ENCODE data around the gene IFIT1B. TPM values are rescaled to one million over a fixed set of nuclear protein-coding genes. Genes with fewer than 3 reads are reported as not detected.
A peak's percentile ranks its signal among the peaks of the same experiment; 100 is the strongest.

IFIT1B gene
- total and polyA plus RNA-seq, 8 donors, result 0.20 to 0.92 (median 0.47) TPM; not detected in 2

- Histone ChIP-seq H3K27ac (peak overlapping the region in 1 of 2 donors; percentile 66), H3K9me3 (no peaks in the 10 kb centered on the region), H3K4me1 (peaks cover 6 to 35% of the 10 kb centered on the region in 2 donors), H3K36me3 (peaks cover 0 to 15% of the 10 kb centered on the region in 2 donors), H3K27me3 (no peaks in the 10 kb centered on the region), H3K4me3 (no peak overlapping the region)
- intact Hi-C loops (cut with DNase I), result no loop called here
- TF ChIP-seq CTCF (IDR thresholded peaks at IDR 0.05), result no peak
- no peak for DNase-seq
- no peak for ATAC-seq
These were observed 32.4 kb upstream of the IFIT1B start for GRCh38 chr10:89345367-89346000.

- H3K9me3 ChIP-seq, result no peaks in the 10 kb centered on the region
- DNase-seq, result no peak
- peaks cover 0 to 8% of the 10 kb centered on the region in 2 donors for H3K36me3 ChIP-seq
- no peaks in the 10 kb centered on the region for H3K27me3 ChIP-seq
- H3K27ac ChIP-seq, result peak overlapping the region; percentile 45 to 66
- TF ChIP-seq CTCF (IDR thresholded peaks at IDR 0.05), result no peak
- H3K4me3 ChIP-seq, result no peak overlapping the region
- intact Hi-C loops (cut with DNase I), result no loop called here
- peaks cover 13 to 46% of the 10 kb centered on the region in 2 donors for H3K4me1 ChIP-seq
- peak; percentile 47 for ATAC-seq
These were observed 31.2 kb upstream of the IFIT1B start for GRCh38 chr10:89346405-89347254.

- peak overlapping the region in 1 of 2 donors; percentile 31 for H3K27ac ChIP-seq
- no peaks in the 10 kb centered on the region for H3K9me3 ChIP-seq
- H3K36me3 ChIP-seq, result no peaks in the 10 kb centered on the region
- ATAC-seq (no peak), DNase-seq (no peak)
- TF ChIP-seq CTCF (IDR thresholded peaks at IDR 0.05), result no peak
- no peaks in the 10 kb centered on the region for H3K27me3 ChIP-seq
- H3K4me1 ChIP-seq, result peaks cover 13 to 49% of the 10 kb centered on the region in 2 donors
- no peak overlapping the region for H3K4me3 ChIP-seq
- intact Hi-C loops (cut with DNase I), result no loop called here
These were observed 30.0 kb upstream of the IFIT1B start for GRCh38 chr10:89347701-89348457.

GRCh38 chr10:89348481-89348880 lies 29.4 kb upstream of the IFIT1B start:
- no peak for TF ChIP-seq CTCF (IDR thresholded peaks at IDR 0.05)
- no peak for DNase-seq
- peaks cover 13 to 49% of the 10 kb centered on the region in 2 donors for H3K4me1 ChIP-seq
- H3K9me3 ChIP-seq, result no peaks in the 10 kb centered on the region
- peak overlapping the region in 1 of 2 donors; percentile 31 for H3K27ac ChIP-seq
- no peaks in the 10 kb centered on the region for H3K36me3 ChIP-seq
- no peak overlapping the region for H3K4me3 ChIP-seq
- no peak for ATAC-seq
- intact Hi-C loops (cut with DNase I), result no loop called here
- no peaks in the 10 kb centered on the region for H3K27me3 ChIP-seq
